Endothelial cell of umbilical vein (primary cell): ENCODE results near the gene CASP6. TPM values are rescaled to one million over a fixed set of nuclear protein-coding genes. Genes with fewer than 3 reads are reported as not detected.
"Not testable (repeated sequence)": the region's sequence is repeated elsewhere in the genome, so short reads cannot be mapped to it uniquely, and the experiment has no call there.

ENCODE experiments used
- BruUV-seq: library from RNA; stranded (reverse); fragments of 400-500 nt; replicated peaks from 2 replicates; lab custom pipeline; 2021; lab: Mats Ljungman, UMichigan
- CTCF ChIA-PET: fragments of 300-600, 350-600 bp; sonication (Branson Sonifier 250); formaldehyde crosslinking; loops from one replicate; lab custom pipeline; 2021; ENCODE audit warnings: antibody characterized with exemption, inconsistent platforms; lab: Charles Lee
- POLR2A ChIA-PET: fragments of 300-600, 350-600 bp; sonication (Branson Sonifier 250); formaldehyde crosslinking; loops from one replicate; lab custom pipeline; 2021; ENCODE audit warnings: antibody characterized with exemption, inconsistent platforms; lab: Charles Lee
- DNase-seq: peaks from one replicate; pipeline ENCODE4 v3.0.0-alpha.2; 2011; ENCODE audit warnings: low read depth, low spot score
- FAIRE-seq: peaks from 2 replicates; lab custom pipeline; 2011; peaks lifted over from hg19 to GRCh38; lab: Jason Lieb, UNC
- H2AFZ ChIP-seq: 2 replicates; pipeline ENCODE4 v1.6.0; 2012; ENCODE audit warnings: low read depth, low read length, control low read depth, inconsistent platforms
- H3K27ac ChIP-seq: 2 replicates; pipeline ENCODE4 v1.5.1; 2011; ENCODE audit warnings: low read depth, mild to moderate bottlenecking, control low read depth, low read length, moderate library complexity; ENCODE audit not compliant: insufficient read depth
- H3K27me3 ChIP-seq, 2 experiments: 2 replicates each; pipeline versions ENCODE4 v1.6.0 to v1.6.1; 2011; ENCODE audit warnings: low read length in 2 of 2, mixed read lengths in 1 of 2; ENCODE audit not compliant: control insufficient read depth in 2 of 2, insufficient read depth in 2 of 2
- H3K36me3 ChIP-seq, 2 experiments: 2 replicates in 1 of 2; 3 replicates in 1 of 2; pipeline ENCODE4 v1.5.1; 2011; ENCODE audit warnings: low read length in 2 of 2, mild to moderate bottlenecking in 1 of 2, moderate library complexity in 1 of 2; ENCODE audit not compliant: control insufficient read depth in 2 of 2, insufficient read depth in 2 of 2; ENCODE audit errors: extremely low read depth in 1 of 2
- H3K4me1 ChIP-seq: 3 replicates; pipeline ENCODE4 v1.5.1; 2011; ENCODE audit warnings: mild to moderate bottlenecking, low read length; ENCODE audit not compliant: control insufficient read depth, insufficient read depth; ENCODE audit errors: extremely low read depth
- H3K4me2 ChIP-seq: 2 replicates; pipeline ENCODE4 v1.6.1; 2011; ENCODE audit warnings: low read length, control low read depth, mixed read lengths; ENCODE audit not compliant: insufficient read depth
- H3K4me3 ChIP-seq, 3 experiments: fragments of 200-600 bp in 1 of 3; sonication (generic), shearing (Covaris generic) in 1 of 3; replicated peaks in 1 of 3; 2 replicates each; pipeline ENCODE4 v1.5.1; 2011 to 2016; ENCODE audit warnings: control low read depth in 3 of 3, low read length in 3 of 3, mild to moderate bottlenecking in 2 of 3, inconsistent platforms in 1 of 3, low read depth in 1 of 3, moderate library complexity in 1 of 3; ENCODE audit not compliant: insufficient read depth in 1 of 3
- H3K79me2 ChIP-seq: 2 replicates; pipeline ENCODE4 v1.6.0; 2012; ENCODE audit warnings: low read length, inconsistent platforms; ENCODE audit not compliant: control insufficient read depth, insufficient read depth
- H3K9ac ChIP-seq: replicated peaks from 2 replicates; pipeline ENCODE3; 2011; ENCODE audit warnings: low read length, control low read depth; ENCODE audit not compliant: insufficient read depth; ENCODE audit errors: extremely low read depth
- H3K9me1 ChIP-seq: replicated peaks from 3 replicates; pipeline ENCODE4 v1.6.0; 2011; ENCODE audit warnings: mild to moderate bottlenecking, low read length; ENCODE audit not compliant: control insufficient read depth, insufficient read depth; ENCODE audit errors: extremely low read depth
- H3K9me3 ChIP-seq: replicated peaks from 2 replicates; pipeline ENCODE4 v1.5.1; 2012; ENCODE audit warnings: low read length, inconsistent platforms; ENCODE audit not compliant: control insufficient read depth, insufficient read depth
- H4K20me1 ChIP-seq: replicated peaks from 2 replicates; pipeline ENCODE3; 2011; ENCODE audit warnings: mild to moderate bottlenecking, low read length; ENCODE audit not compliant: control insufficient read depth, insufficient read depth; ENCODE audit errors: extremely low read depth
- EZH2 ChIP-seq: IDR thresholded peaks from 2 replicates; pipeline ENCODE4 v1.6.1; 2012; ENCODE audit warnings: borderline replicate concordance, low read depth, mild to moderate bottlenecking, moderate library complexity, low read length, inconsistent platforms; ENCODE audit not compliant: severe bottlenecking
- FOS ChIP-seq: IDR thresholded peaks from 2 replicates; pipeline ENCODE4 v1.6.1; 2011; ENCODE audit warnings: mild to moderate bottlenecking, low read length, moderate library complexity, borderline replicate concordance; ENCODE audit not compliant: insufficient read depth
- GATA2 ChIP-seq: IDR thresholded peaks from 2 replicates; pipeline ENCODE4 v1.7.0; 2011; ENCODE audit warnings: low read depth, mild to moderate bottlenecking, moderate library complexity, mixed read lengths, low read length; ENCODE audit not compliant: insufficient read length, insufficient read depth
- JUN ChIP-seq: IDR thresholded peaks from 2 replicates; pipeline ENCODE4 v1.6.1; 2011; ENCODE audit warnings: borderline replicate concordance, low read depth; ENCODE audit not compliant: insufficient read length, insufficient read depth
- MAX ChIP-seq: IDR thresholded peaks from 2 replicates; pipeline ENCODE4 v1.6.1; 2011; ENCODE audit not compliant: insufficient read depth, insufficient read length
- MYC ChIP-seq: IDR thresholded peaks from one replicate; pipeline ENCODE4 v1.6.1; 2011; ENCODE audit warnings: mild to moderate bottlenecking, low read depth, low read length
- POLR2A ChIP-seq: IDR thresholded peaks from 2 replicates; pipeline ENCODE4 v1.6.1; 2012; ENCODE audit warnings: low read depth, mild to moderate bottlenecking, control low read depth, low read length
- POLR2AphosphoS5 ChIP-seq: IDR thresholded peaks from 2 replicates; pipeline ENCODE4 v1.6.1; 2012; ENCODE audit warnings: low read depth, mild to moderate bottlenecking, control low read depth, low read length, moderate library complexity; ENCODE audit not compliant: insufficient read depth
- dilution Hi-C: fragments of 300-500 bp; cut with MboI; formaldehyde crosslinking; loops from one replicate; pipeline ENCODE4 v1.15.0; 2019; ENCODE audit warnings: low sequenced_read_pairs; ENCODE audit not compliant: extremely low pct_ligation_motif_present
- intact Hi-C: fragments of 100-400 bp; cut with micrococcal nuclease; formaldehyde crosslinking; loops from one replicate; pipeline ENCODE4 v1.10.0; 2022
- polyA plus RNA-seq, 4 experiments: library from polyadenylated mRNA; depleted of rRNA in 3 of 4; stranded (reverse) in 3 of 4; unstranded in 1 of 4; fragments of >200 nt; gene quantifications; 2 replicates each; pipeline versions ENCODE4 v1.2.1 to v1.2.3, GENCODE V29; 2011 to 2012; ENCODE audit warnings: missing spikeins in 1 of 4
- total RNA-seq: library from RNA; stranded (reverse); gene quantifications from 2 replicates; pipeline ENCODE4 v1.2.3, GENCODE V29; 2021
- TF ChIP-seq, protein P1 (sequence below), 2 donors: IDR thresholded peaks; 1 replicate in 1 of 2; 2 replicates in 1 of 2; pipeline ENCODE4 v1.5.1; 2011; ENCODE audit warnings: low read length in 2 of 2, mild to moderate bottlenecking in 2 of 2, moderate library complexity in 2 of 2, control low read depth in 1 of 2, inconsistent platforms in 1 of 2, low read depth in 1 of 2; ENCODE audit not compliant: insufficient read depth in 1 of 2; ENCODE audit errors: extremely low read depth in 1 of 2

The CASP6 gene
- total and polyA plus RNA-seq, 2 donors (not counting 3 experiments of a cell fraction or from before 2014, with no cell fraction given), result 35.4 to 52.1 TPM

DNA sequence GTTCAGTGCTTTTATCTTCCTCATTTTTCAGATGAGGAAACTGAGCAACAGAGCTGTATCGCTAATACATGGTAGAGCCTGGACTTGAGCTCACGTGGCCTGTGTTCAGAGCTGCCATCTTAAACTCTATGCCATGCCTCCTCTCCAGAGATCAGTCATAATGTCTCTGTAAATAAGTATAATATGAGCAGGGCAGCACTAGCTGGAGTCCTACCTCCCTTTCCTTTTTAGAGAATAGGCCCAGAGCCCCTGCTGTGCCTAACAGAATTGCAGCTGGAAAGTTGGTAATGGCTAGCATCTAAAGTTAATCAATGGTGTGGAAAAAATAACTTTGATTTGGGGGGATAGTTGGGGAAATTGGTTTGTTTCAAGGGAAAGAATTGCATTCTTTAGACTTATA lies 20.4 kb downstream of the CASP6 start:
- CTCF ChIA-PET, result interaction anchor here (1.6 kb wide), 1 partner anchor 18 kb away, joined by 5 read pairs; no protein-coding TSS in a partner anchor
- H4K20me1 ChIP-seq, result no peaks in the 10 kb centered on the region
- intact Hi-C loops, result no loop called here

GRCh38 chr4:109678925-109679324 lies 24.3 kb downstream of the CASP6 start:
- FAIRE-seq, intact Hi-C loops, H3K27me3 ChIP-seq, H3K79me2 ChIP-seq, dilution Hi-C loops, DNase-seq, H3K9ac ChIP-seq, H4K20me1 ChIP-seq, H3K36me3 ChIP-seq, CTCF ChIA-PET, H3K4me1 ChIP-seq, H3K4me3 ChIP-seq, H3K4me2 ChIP-seq, POLR2A ChIA-PET, H3K9me3 ChIP-seq, H3K9me1 ChIP-seq, BruUV-seq, H2AFZ ChIP-seq, H3K27ac ChIP-seq: not testable (repeated sequence)

More for the DNA sequence above, 20.4 kb downstream of the CASP6 start:
- H3K4me1 ChIP-seq, result no peaks in the 10 kb centered on the region
- dilution Hi-C loops, result no loop called here
- POLR2A ChIA-PET, result no interaction called here
- H3K4me2 ChIP-seq, result no peak overlapping the region
- no peak overlapping the region for H3K27ac ChIP-seq
- DNase-seq, result no peak
- H3K9ac ChIP-seq, result no peak overlapping the region
- BruUV-seq, result no TSS peak
- no peaks in the 10 kb centered on the region for H3K79me2 ChIP-seq
- no peak overlapping the region for H3K4me3 ChIP-seq
- H3K9me1 ChIP-seq, result no peaks in the 10 kb centered on the region
- H3K36me3 ChIP-seq, result peaks cover 0 to 5% of the 10 kb centered on the region in 2 experiments
- no peaks in the 10 kb centered on the region for H3K27me3 ChIP-seq
- no peaks in the 10 kb centered on the region for H3K9me3 ChIP-seq
- FAIRE-seq, result no peak
- TF ChIP-seq MAX, result no peak
- TF ChIP-seq FOS, result no peak
- TF ChIP-seq MYC, result no peak
- TF ChIP-seq POLR2AphosphoS5, result no peak
- no peak for TF ChIP-seq JUN
- no peak for TF ChIP-seq EZH2
- TF ChIP-seq, protein P1, sequence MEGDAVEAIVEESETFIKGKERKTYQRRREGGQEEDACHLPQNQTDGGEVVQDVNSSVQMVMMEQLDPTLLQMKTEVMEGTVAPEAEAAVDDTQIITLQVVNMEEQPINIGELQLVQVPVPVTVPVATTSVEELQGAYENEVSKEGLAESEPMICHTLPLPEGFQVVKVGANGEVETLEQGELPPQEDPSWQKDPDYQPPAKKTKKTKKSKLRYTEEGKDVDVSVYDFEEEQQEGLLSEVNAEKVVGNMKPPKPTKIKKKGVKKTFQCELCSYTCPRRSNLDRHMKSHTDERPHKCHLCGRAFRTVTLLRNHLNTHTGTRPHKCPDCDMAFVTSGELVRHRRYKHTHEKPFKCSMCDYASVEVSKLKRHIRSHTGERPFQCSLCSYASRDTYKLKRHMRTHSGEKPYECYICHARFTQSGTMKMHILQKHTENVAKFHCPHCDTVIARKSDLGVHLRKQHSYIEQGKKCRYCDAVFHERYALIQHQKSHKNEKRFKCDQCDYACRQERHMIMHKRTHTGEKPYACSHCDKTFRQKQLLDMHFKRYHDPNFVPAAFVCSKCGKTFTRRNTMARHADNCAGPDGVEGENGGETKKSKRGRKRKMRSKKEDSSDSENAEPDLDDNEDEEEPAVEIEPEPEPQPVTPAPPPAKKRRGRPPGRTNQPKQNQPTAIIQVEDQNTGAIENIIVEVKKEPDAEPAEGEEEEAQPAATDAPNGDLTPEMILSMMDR (IDR thresholded peaks at IDR 0.05; ENCODE audit: extremely low read depth in 1 of 2, insufficient read depth in 1 of 2, low read depth in 1 of 2, low read length in 2 of 2), result no peak
- no peak for TF ChIP-seq GATA2
- TF ChIP-seq POLR2A, result no peak
- H2AFZ ChIP-seq, result no peak overlapping the region

GRCh38 chr4:109678472-109678871 lies 24.8 kb downstream of the CASP6 start:
- dilution Hi-C loops, BruUV-seq, intact Hi-C loops: not testable (repeated sequence)

More at GRCh38 chr4:109678472-109678871, 24.8 kb downstream of the CASP6 start:
- DNase-seq, H3K9me1 ChIP-seq, FAIRE-seq, H3K27ac ChIP-seq, H3K4me2 ChIP-seq, H3K27me3 ChIP-seq, H3K4me1 ChIP-seq, H3K9me3 ChIP-seq, H4K20me1 ChIP-seq, CTCF ChIA-PET, POLR2A ChIA-PET, H3K79me2 ChIP-seq, H2AFZ ChIP-seq, H3K9ac ChIP-seq, H3K36me3 ChIP-seq, H3K4me3 ChIP-seq: not testable (repeated sequence)
